Endothelial cell of hepatic sinusoid (primary cell): ENCODE measurements around the gene GZF1.

ENCODE experiments used
- in situ Hi-C: cut with HindIII; loops from 2 replicates; pipeline ENCODE4 v1.10.0; 2017; ENCODE audit warnings: low sequenced_read_pairs

The GZF1 gene

GRCh38 chr20:23361476-23362391, at the start of gene GZF1:
TSS of gene GZF1 (plus strand) at chr20:23362182. CDS start at chr20:23364384, 2,202 bp downstream.
- in situ Hi-C loops, result no loop called here

GRCh38 chr20:23313271-23313670, 48.7 kb upstream of the GZF1 start:
- in situ Hi-C loops, result no loop called here

GRCh38 chr20:23314699-23315098, 47.3 kb upstream of the GZF1 start:
- in situ Hi-C loops, result no loop called here

GRCh38 chr20:23315099-23315498, 46.9 kb upstream of the GZF1 start:
- in situ Hi-C loops, result no loop called here

- in situ Hi-C loops, result no loop called here
Observed at GRCh38 chr20:23316626-23317025, 45.4 kb upstream of the GZF1 start.

GRCh38 chr20:23317081-23317480, 44.9 kb upstream of the GZF1 start:
- in situ Hi-C loops, result no loop called here

- in situ Hi-C loops, result no loop called here
Observed at GRCh38 chr20:23318347-23318746, 43.6 kb upstream of the GZF1 start.

- in situ Hi-C loops, result no loop called here
Observed at GRCh38 chr20:23320317-23320716, 41.7 kb upstream of the GZF1 start.

- in situ Hi-C loops, result no loop called here
Observed at GRCh38 chr20:23325107-23325506, 36.9 kb upstream of the GZF1 start.

GRCh38 chr20:23326774-23327173, 35.2 kb upstream of the GZF1 start:
- in situ Hi-C loops, result no loop called here

GRCh38 chr20:23327617-23328333, 34.2 kb upstream of the GZF1 start:
- in situ Hi-C loops, result no loop called here

GRCh38 chr20:23331450-23332350, 30.3 kb upstream of the GZF1 start:
- in situ Hi-C loops, result no loop called here

- in situ Hi-C loops, result no loop called here
Observed at GRCh38 chr20:23332467-23332866, 29.5 kb upstream of the GZF1 start.

GRCh38 chr20:23334111-23334510, 27.9 kb upstream of the GZF1 start:
- in situ Hi-C loops, result no loop called here

GRCh38 chr20:23335521-23335920, 26.5 kb upstream of the GZF1 start:
- in situ Hi-C loops, result no loop called here

- in situ Hi-C loops, result no loop called here
Observed at GRCh38 chr20:23336476-23336875, 25.5 kb upstream of the GZF1 start.

GRCh38 chr20:23337312-23337711, 24.7 kb upstream of the GZF1 start:
- in situ Hi-C loops, result no loop called here

GRCh38 chr20:23339986-23340385, 22.0 kb upstream of the GZF1 start:
- in situ Hi-C loops, result no loop called here

GRCh38 chr20:23340524-23340923, 21.5 kb upstream of the GZF1 start:
- in situ Hi-C loops, result no loop called here

GRCh38 chr20:23341073-23341472, 20.9 kb upstream of the GZF1 start:
- in situ Hi-C loops, result no loop called here

GRCh38 chr20:23343590-23343989, 18.4 kb upstream of the GZF1 start:
- in situ Hi-C loops, result no loop called here
